Panc1 (cell line): Measurements from ENCODE around the gene USP9X. TPM values are rescaled to one million over a fixed set of nuclear protein-coding genes. Genes with fewer than 3 reads are reported as not detected.

Experiments used
- ATAC-seq: fragments of 200-7000 bp; cut with Tn5 transposase; 2 replicates; pipeline ENCODE4 v1.9.1; 2020; ENCODE audit warnings: mild to moderate bottlenecking, moderate library complexity
- BruUV-seq: library from RNA; stranded (reverse); fragments of 400-500 nt; replicated peaks from 2 replicates; lab custom pipeline; 2021; lab: Mats Ljungman, UMichigan
- CTCF ChIA-PET: fragments of 300-600 bp; sonication (Branson Sonifier 250); formaldehyde crosslinking; loops from one replicate; lab custom pipeline; 2022; ENCODE audit warnings: antibody characterized with exemption; lab: Charles Lee
- POLR2A ChIA-PET: fragments of 300-600 bp; sonication (Branson Sonifier 250); formaldehyde crosslinking; loops from one replicate; lab custom pipeline; 2022; ENCODE audit warnings: antibody characterized with exemption; lab: Charles Lee
- DNase-seq: peaks from one replicate; pipeline ENCODE4 v3.0.0-alpha.2; 2010; ENCODE audit warnings: low read depth, low spot score
- H3K27ac ChIP-seq: 2 replicates; pipeline ENCODE4 v1.5.1; 2011; ENCODE audit warnings: mild to moderate bottlenecking, low read length, inconsistent platforms
- H3K27me3 ChIP-seq: fragments of 200-500 bp; sonication (Bioruptor generic); 2 replicates; pipeline ENCODE4 v1.6.0; 2014; ENCODE audit warnings: low read length, inconsistent platforms; ENCODE audit not compliant: control insufficient read depth, insufficient read depth
- H3K36me3 ChIP-seq: fragments of 200-500 bp; sonication (Bioruptor generic); 2 replicates; pipeline ENCODE4 v1.5.1; 2014; ENCODE audit warnings: inconsistent platforms, mild to moderate bottlenecking, low read length, moderate library complexity; ENCODE audit not compliant: control insufficient read depth, insufficient read depth
- H3K4me1 ChIP-seq: 2 replicates; pipeline ENCODE4 v1.5.1; 2011; ENCODE audit warnings: inconsistent platforms, mild to moderate bottlenecking, low read length, moderate library complexity; ENCODE audit not compliant: control insufficient read depth, insufficient read depth
- H3K4me3 ChIP-seq, 2 experiments: 2 replicates each; pipeline ENCODE4 v1.5.1; 2011 to 2012; ENCODE audit warnings: low read depth in 2 of 2, low read length in 2 of 2, mild to moderate bottlenecking in 2 of 2, inconsistent platforms in 1 of 2, moderate library complexity in 1 of 2
- H3K9me3 ChIP-seq: fragments of 200-500 bp; sonication (Bioruptor generic); 2 replicates; pipeline ENCODE4 v1.5.1; 2014; ENCODE audit warnings: low read depth, mild to moderate bottlenecking, inconsistent platforms, low read length, moderate library complexity; ENCODE audit not compliant: control insufficient read depth, insufficient read depth
- CTCF ChIP-seq: fragments of 450-650 bp; IDR thresholded peaks from 2 replicates; pipeline ENCODE4 v1.5.1; 2017; ENCODE audit warnings: mild to moderate bottlenecking
- POLR2AphosphoS5 ChIP-seq: IDR thresholded peaks from 2 replicates; pipeline ENCODE4 v1.6.1; 2012; ENCODE audit warnings: mild to moderate bottlenecking, low read depth, low read length, moderate library complexity
- SIN3A ChIP-seq: IDR thresholded peaks from 2 replicates; pipeline ENCODE4 v1.6.1; 2012; ENCODE audit warnings: low read depth, mild to moderate bottlenecking, low read length, moderate library complexity, borderline replicate concordance; ENCODE audit not compliant: insufficient read depth
- TCF7L2 ChIP-seq: IDR thresholded peaks from 2 replicates; pipeline ENCODE4 v1.6.1; 2011; ENCODE audit warnings: mild to moderate bottlenecking, low read depth, low read length, inconsistent platforms
- in situ Hi-C: cut with HindIII; loops from 2 replicates; pipeline ENCODE4 v1.10.0; 2016; ENCODE audit warnings: low sequenced_read_pairs, low pct_unique_long_range_greater_than_20kb
- intact Hi-C: fragments of 100-400 bp; cut with micrococcal nuclease; formaldehyde crosslinking; loops from one replicate; pipeline ENCODE4 v1.10.0; 2022; ENCODE audit not compliant: unreplicated experiment
- total RNA-seq: library from RNA; stranded (reverse); gene quantifications from one replicate; pipeline ENCODE4 v1.2.1, GENCODE V29; 2021; ENCODE audit not compliant: unreplicated experiment
- TF ChIP-seq, protein P1 (sequence below), 2 experiments: IDR thresholded peaks; 2 replicates each; pipeline ENCODE4 v1.6.1; 2011 to 2012; ENCODE audit warnings: low read depth in 2 of 2, control low read depth in 1 of 2, low read length in 1 of 2, mild to moderate bottlenecking in 1 of 2, moderate library complexity in 1 of 2; ENCODE audit not compliant: insufficient read depth in 1 of 2

The USP9X gene
- total RNA-seq, 1 experiment from 2014 or later, result 44.4 TPM

DNA sequence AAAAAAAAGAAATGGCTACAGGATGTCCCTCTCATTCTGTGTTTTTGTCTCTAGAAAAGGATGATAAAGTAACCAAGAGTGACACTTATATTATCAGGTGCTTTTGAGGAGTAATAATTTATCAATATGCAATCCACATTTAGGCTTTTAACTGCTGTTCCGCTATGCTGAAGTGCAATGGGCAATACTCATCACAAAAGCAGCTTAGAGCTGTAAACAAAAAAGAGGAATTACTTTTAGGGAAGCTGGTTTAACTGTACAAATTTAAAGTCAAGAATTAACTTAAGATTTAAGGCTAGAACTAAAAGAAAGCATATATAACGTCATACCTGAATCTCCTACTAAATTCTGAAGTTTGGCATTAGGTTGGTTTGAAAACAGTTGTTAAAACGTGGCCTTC, 155.3 kb downstream of the USP9X start:
- no TSS peak for BruUV-seq
- no peak for TF ChIP-seq TCF7L2
- TF ChIP-seq, protein P1, sequence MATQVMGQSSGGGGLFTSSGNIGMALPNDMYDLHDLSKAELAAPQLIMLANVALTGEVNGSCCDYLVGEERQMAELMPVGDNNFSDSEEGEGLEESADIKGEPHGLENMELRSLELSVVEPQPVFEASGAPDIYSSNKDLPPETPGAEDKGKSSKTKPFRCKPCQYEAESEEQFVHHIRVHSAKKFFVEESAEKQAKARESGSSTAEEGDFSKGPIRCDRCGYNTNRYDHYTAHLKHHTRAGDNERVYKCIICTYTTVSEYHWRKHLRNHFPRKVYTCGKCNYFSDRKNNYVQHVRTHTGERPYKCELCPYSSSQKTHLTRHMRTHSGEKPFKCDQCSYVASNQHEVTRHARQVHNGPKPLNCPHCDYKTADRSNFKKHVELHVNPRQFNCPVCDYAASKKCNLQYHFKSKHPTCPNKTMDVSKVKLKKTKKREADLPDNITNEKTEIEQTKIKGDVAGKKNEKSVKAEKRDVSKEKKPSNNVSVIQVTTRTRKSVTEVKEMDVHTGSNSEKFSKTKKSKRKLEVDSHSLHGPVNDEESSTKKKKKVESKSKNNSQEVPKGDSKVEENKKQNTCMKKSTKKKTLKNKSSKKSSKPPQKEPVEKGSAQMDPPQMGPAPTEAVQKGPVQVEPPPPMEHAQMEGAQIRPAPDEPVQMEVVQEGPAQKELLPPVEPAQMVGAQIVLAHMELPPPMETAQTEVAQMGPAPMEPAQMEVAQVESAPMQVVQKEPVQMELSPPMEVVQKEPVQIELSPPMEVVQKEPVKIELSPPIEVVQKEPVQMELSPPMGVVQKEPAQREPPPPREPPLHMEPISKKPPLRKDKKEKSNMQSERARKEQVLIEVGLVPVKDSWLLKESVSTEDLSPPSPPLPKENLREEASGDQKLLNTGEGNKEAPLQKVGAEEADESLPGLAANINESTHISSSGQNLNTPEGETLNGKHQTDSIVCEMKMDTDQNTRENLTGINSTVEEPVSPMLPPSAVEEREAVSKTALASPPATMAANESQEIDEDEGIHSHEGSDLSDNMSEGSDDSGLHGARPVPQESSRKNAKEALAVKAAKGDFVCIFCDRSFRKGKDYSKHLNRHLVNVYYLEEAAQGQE (IDR thresholded peaks at IDR 0.05; ENCODE audit: insufficient read depth in 1 of 2, low read depth in 2 of 2, low read length in 1 of 2), result no peak
- TF ChIP-seq SIN3A, result no peak
- TF ChIP-seq POLR2AphosphoS5, result no peak
- no peak for TF ChIP-seq CTCF
- H3K4me3 ChIP-seq, result no peak overlapping the region
- intact Hi-C loops, result no loop called here
- no peak for ATAC-seq
- H3K27me3 ChIP-seq, result no peaks in the 10 kb centered on the region
- no peaks in the 10 kb centered on the region for H3K4me1 ChIP-seq
- DNase-seq, result no peak
- POLR2A ChIA-PET, result no interaction called here
- H3K36me3 ChIP-seq, result no peaks in the 10 kb centered on the region
- no peak overlapping the region for H3K27ac ChIP-seq
- no peaks in the 10 kb centered on the region for H3K9me3 ChIP-seq
- CTCF ChIA-PET, result interaction anchor here (0.7 kb wide), 1 partner anchor 217 kb away, joined by 3 read pairs; no protein-coding TSS in a partner anchor
- in situ Hi-C loops, result no loop called here

GRCh38 chrX:41241962-41242361, 156.7 kb downstream of the USP9X start:
- Histone ChIP-seq H3K27ac (no peak overlapping the region), H3K27me3 (no peaks in the 10 kb centered on the region), H3K9me3 (no peaks in the 10 kb centered on the region), H3K4me3 (no peak overlapping the region), H3K4me1 (no peaks in the 10 kb centered on the region), H3K36me3 (no peaks in the 10 kb centered on the region)
- no peak for TF ChIP-seq SIN3A
- no peak for TF ChIP-seq TCF7L2
- TF ChIP-seq POLR2AphosphoS5, result no peak
- TF ChIP-seq, protein P1 (IDR thresholded peaks at IDR 0.05; ENCODE audit: insufficient read depth in 1 of 2, low read depth in 2 of 2, low read length in 1 of 2), result no peak
- no peak for TF ChIP-seq CTCF
- CTCF ChIA-PET, result interaction anchor here (0.7 kb wide), 1 partner anchor 77 kb away, joined by 4 read pairs; no protein-coding TSS in a partner anchor
- ATAC-seq (no peak), DNase-seq (no peak)
- in situ Hi-C loops (no loop called here), intact Hi-C loops (no loop called here)
- BruUV-seq, result no TSS peak
- POLR2A ChIA-PET, result no interaction called here
